Trophoblast cell (in vitro differentiated cells and primary cell): ENCODE measurements around the gene EPHA1.

ENCODE experiments used
- DNase-seq, 2 donors: peaks; one replicate each; pipeline ENCODE4 v3.0.0-alpha.2; 2016
- H2AFZ ChIP-seq: 2 replicates; pipeline ENCODE4 v1.6.1; 2013; ENCODE audit warnings: low read length, moderate library complexity, mild to moderate bottlenecking; ENCODE audit not compliant: insufficient read depth, poor library complexity
- H2AK5ac ChIP-seq: 2 replicates; pipeline ENCODE4 v1.6.1; 2013; ENCODE audit warnings: mild to moderate bottlenecking, low read length
- H2BK120ac ChIP-seq: 2 replicates; pipeline ENCODE4 v1.6.1; 2013; ENCODE audit warnings: low read length, mild to moderate bottlenecking, moderate library complexity; ENCODE audit not compliant: insufficient read depth, poor library complexity
- H2BK12ac ChIP-seq: 2 replicates; pipeline ENCODE4 v1.6.1; 2013; ENCODE audit warnings: mild to moderate bottlenecking, low read length, moderate library complexity
- H2BK5ac ChIP-seq: 2 replicates; pipeline ENCODE4 v1.6.1; 2013; ENCODE audit warnings: low read length, low read depth, moderate library complexity, mild to moderate bottlenecking; ENCODE audit not compliant: poor library complexity
- H3K14ac ChIP-seq: 2 replicates; pipeline ENCODE4 v1.6.1; 2013; ENCODE audit warnings: mild to moderate bottlenecking, low read length
- H3K18ac ChIP-seq: 2 replicates; pipeline ENCODE4 v1.6.1; 2013; ENCODE audit warnings: mild to moderate bottlenecking, low read length
- H3K23ac ChIP-seq: 2 replicates; pipeline ENCODE4 v1.6.1; 2013; ENCODE audit warnings: low read length
- H3K27ac ChIP-seq: 2 replicates; pipeline ENCODE4 v1.5.1; 2013; ENCODE audit warnings: low read depth, mild to moderate bottlenecking, inconsistent platforms, low read length, moderate library complexity
- H3K27me3 ChIP-seq: 2 replicates; pipeline ENCODE4 v1.6.1; 2013; ENCODE audit warnings: inconsistent platforms, mild to moderate bottlenecking, low read length, moderate library complexity; ENCODE audit not compliant: insufficient read depth
- H3K36me3 ChIP-seq, 2 experiments: 1 replicate in 1 of 2; 2 replicates in 1 of 2; pipeline ENCODE4 v1.6.1; 2013; ENCODE audit warnings: low read length in 2 of 2, mild to moderate bottlenecking in 2 of 2, moderate library complexity in 1 of 2; ENCODE audit not compliant: insufficient read depth in 2 of 2, control insufficient read depth in 1 of 2
- H3K4ac ChIP-seq: 2 replicates; pipeline ENCODE4 v1.6.1; 2013; ENCODE audit warnings: low read depth, mild to moderate bottlenecking, low read length, moderate library complexity
- H3K4me1 ChIP-seq, 2 experiments: 1 replicate in 1 of 2; 2 replicates in 1 of 2; pipeline ENCODE4 v1.6.1; 2013; ENCODE audit warnings: low read length in 2 of 2, mild to moderate bottlenecking in 2 of 2, moderate library complexity in 1 of 2; ENCODE audit not compliant: insufficient read depth in 2 of 2, control insufficient read depth in 1 of 2
- H3K4me2 ChIP-seq: 2 replicates; pipeline ENCODE4 v1.6.1; 2013; ENCODE audit warnings: inconsistent platforms, mild to moderate bottlenecking, low read length, moderate library complexity
- H3K4me3 ChIP-seq: 2 replicates; pipeline ENCODE4 v1.5.1; 2013; ENCODE audit warnings: mild to moderate bottlenecking, low read depth, low read length, inconsistent platforms
- H3K79me1 ChIP-seq: one replicate; pipeline ENCODE4 v1.6.1; 2013; ENCODE audit warnings: low read length
- H3K79me2 ChIP-seq: 2 replicates; pipeline ENCODE4 v1.6.1; 2013; ENCODE audit warnings: low read length, mild to moderate bottlenecking; ENCODE audit not compliant: control insufficient read depth, insufficient read depth, poor library complexity
- H3K9ac ChIP-seq: 2 replicates; pipeline ENCODE4 v1.6.1; 2013; ENCODE audit warnings: mild to moderate bottlenecking, low read length
- H3K9me3 ChIP-seq: 2 replicates; pipeline ENCODE4 v1.6.1; 2013; ENCODE audit warnings: low read depth, mild to moderate bottlenecking, control low read depth, inconsistent platforms, low read length; ENCODE audit not compliant: insufficient read depth
- H4K12ac ChIP-seq: 2 replicates; pipeline ENCODE4 v1.6.1; 2013; ENCODE audit warnings: low read depth, mild to moderate bottlenecking, low read length, moderate library complexity
- H4K8ac ChIP-seq: 2 replicates; pipeline ENCODE4 v1.6.1; 2013; ENCODE audit warnings: low read depth, mild to moderate bottlenecking, low read length, moderate library complexity
- H4K91ac ChIP-seq: one replicate; pipeline ENCODE4 v1.6.1; 2013; ENCODE audit warnings: low read depth, mild to moderate bottlenecking, low read length, moderate library complexity
- WGBS: extraction: QIAGEN DNeasy Blood & Tissue Kit; methylation state at CpG from one replicate; pipeline ENCODE4 v1.1.7; 2013; ENCODE audit warnings: missing lambda C conversion rate; ENCODE audit not compliant: insufficient read length, insufficient coverage; ENCODE audit errors: extremely low coverage; 5-methylcytosine and 5-hydroxymethylcytosine counted together

EPHA1 gene

GRCh38 chr7:143362131-143363015 is 46.3 kb downstream of the EPHA1 start, which contains the start of gene FAM131B:
Gene FAM131B, minus strand, starts transcription at chr7:143362713. Its CDS starts 110 bp downstream, at chr7:143362603.
- Histone ChIP-seq H3K4me2 (peak within 1 kb of the TSS; percentile 60), H3K4ac (no peak within 1 kb of the TSS), H3K14ac (no peak within 1 kb of the TSS), H3K4me3 (peak within 1 kb of the TSS; percentile 57), H3K9ac (no peak within 1 kb of the TSS), H3K36me3 (no peaks in the 10 kb centered on the region), H2AFZ (no peak within 1 kb of the TSS), H3K79me2 (no peaks in the 10 kb centered on the region), H3K27ac (no peak within 1 kb of the TSS), H3K4me1 (peaks cover 0 to 5% of the 10 kb centered on the region in 2 experiments), H3K23ac (no peak within 1 kb of the TSS), H3K27me3 (peaks cover 46% of the 10 kb centered on the region), H4K8ac (no peak within 1 kb of the TSS), H4K12ac (no peak within 1 kb of the TSS), H2AK5ac (no peak within 1 kb of the TSS), H4K91ac (no peak within 1 kb of the TSS), H3K9me3 (peaks cover 2% of the 10 kb centered on the region), H3K18ac (no peak within 1 kb of the TSS), H2BK120ac (no peak within 1 kb of the TSS), H2BK5ac (no peak within 1 kb of the TSS), H3K79me1 (no peaks in the 10 kb centered on the region), H2BK12ac (no peak within 1 kb of the TSS)
- DNase-seq = no peak
- WGBS = no CpG with 5 or more reads among the region's 112 CpGs

GRCh38 chr7:143361552-143362130 is 47.0 kb downstream of the EPHA1 start:
- WGBS = no CpG with 5 or more reads among the region's 46 CpGs

DNA sequence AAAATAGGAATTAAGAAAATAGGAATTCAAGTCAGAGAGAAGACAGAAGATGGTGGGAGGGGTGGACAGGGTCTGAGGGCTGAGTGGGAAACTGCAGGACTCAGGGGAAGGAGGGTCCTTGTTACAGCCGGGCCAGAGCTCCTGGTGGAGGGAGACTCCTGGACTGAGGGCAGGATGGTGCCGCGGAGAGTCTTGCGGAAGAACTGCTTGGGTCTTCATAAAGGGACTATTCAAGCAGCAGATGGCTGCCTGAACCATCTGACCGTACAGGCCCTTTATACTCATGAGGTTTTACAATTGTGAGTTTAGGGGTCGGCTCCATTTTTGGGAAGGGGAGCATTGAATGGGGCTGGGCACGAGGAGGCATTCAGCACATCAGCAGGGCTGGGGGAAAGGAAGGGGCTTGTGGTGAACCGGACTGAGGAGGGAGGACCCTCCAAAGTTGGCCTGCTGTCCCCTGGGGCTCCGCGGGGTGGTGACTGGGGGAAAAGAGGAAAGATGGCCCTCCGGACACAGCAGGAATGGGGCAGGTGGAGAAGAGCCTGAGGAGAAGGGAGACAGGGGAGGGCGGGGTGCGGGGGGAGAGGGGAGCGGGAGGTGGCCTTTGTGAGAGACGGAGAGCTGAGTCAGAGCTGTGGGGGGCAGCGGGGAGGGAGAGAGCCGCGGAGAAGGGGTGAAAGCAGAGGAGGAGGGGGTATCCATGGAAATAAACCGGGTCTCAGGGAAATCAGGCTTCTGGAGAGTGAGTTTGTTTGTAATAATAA is 47.7 kb downstream of the EPHA1 start:
- Histone ChIP-seq H3K36me3 (no peaks in the 10 kb centered on the region), H3K79me1 (no peaks in the 10 kb centered on the region), H3K27me3 (peaks cover 46% of the 10 kb centered on the region), H2BK120ac (no peak overlapping the region), H3K4me1 (peaks cover 0 to 5% of the 10 kb centered on the region in 2 experiments), H4K8ac (no peak overlapping the region), H3K9ac (no peak overlapping the region), H3K4ac (no peak overlapping the region), H3K9me3 (peaks cover 2% of the 10 kb centered on the region), H4K91ac (no peak overlapping the region), H3K18ac (no peak overlapping the region), H2BK12ac (no peak overlapping the region), H3K79me2 (no peaks in the 10 kb centered on the region), H3K4me3 (no peak overlapping the region), H3K23ac (no peak overlapping the region), H3K4me2 (no peak overlapping the region), H2AFZ (no peak overlapping the region), H2BK5ac (no peak overlapping the region), H2AK5ac (no peak overlapping the region), H3K14ac (no peak overlapping the region), H3K27ac (no peak overlapping the region), H4K12ac (no peak overlapping the region)
- DNase-seq = no peak
- no CpG with 5 or more reads among the region's 19 CpGs for WGBS

More at GRCh38 chr7:143361552-143362130, 47.0 kb downstream of the EPHA1 start:
- Histone ChIP-seq H3K79me2 (no peaks in the 10 kb centered on the region), H3K36me3 (no peaks in the 10 kb centered on the region), H3K27ac (no peak overlapping the region), H3K23ac (no peak overlapping the region), H3K27me3 (peaks cover 46% of the 10 kb centered on the region), H3K14ac (no peak overlapping the region), H4K91ac (no peak overlapping the region), H2AK5ac (no peak overlapping the region), H3K18ac (no peak overlapping the region), H3K9me3 (peaks cover 2% of the 10 kb centered on the region), H2BK12ac (no peak overlapping the region), H2BK5ac (no peak overlapping the region), H4K8ac (no peak overlapping the region), H3K4me3 (no peak overlapping the region), H3K9ac (no peak overlapping the region), H2AFZ (no peak overlapping the region), H3K79me1 (no peaks in the 10 kb centered on the region), H2BK120ac (no peak overlapping the region), H4K12ac (no peak overlapping the region), H3K4me1 (peaks cover 0 to 5% of the 10 kb centered on the region in 2 experiments), H3K4me2 (peak overlapping the region; percentile 54), H3K4ac (no peak overlapping the region)
- no peak for DNase-seq

DNA sequence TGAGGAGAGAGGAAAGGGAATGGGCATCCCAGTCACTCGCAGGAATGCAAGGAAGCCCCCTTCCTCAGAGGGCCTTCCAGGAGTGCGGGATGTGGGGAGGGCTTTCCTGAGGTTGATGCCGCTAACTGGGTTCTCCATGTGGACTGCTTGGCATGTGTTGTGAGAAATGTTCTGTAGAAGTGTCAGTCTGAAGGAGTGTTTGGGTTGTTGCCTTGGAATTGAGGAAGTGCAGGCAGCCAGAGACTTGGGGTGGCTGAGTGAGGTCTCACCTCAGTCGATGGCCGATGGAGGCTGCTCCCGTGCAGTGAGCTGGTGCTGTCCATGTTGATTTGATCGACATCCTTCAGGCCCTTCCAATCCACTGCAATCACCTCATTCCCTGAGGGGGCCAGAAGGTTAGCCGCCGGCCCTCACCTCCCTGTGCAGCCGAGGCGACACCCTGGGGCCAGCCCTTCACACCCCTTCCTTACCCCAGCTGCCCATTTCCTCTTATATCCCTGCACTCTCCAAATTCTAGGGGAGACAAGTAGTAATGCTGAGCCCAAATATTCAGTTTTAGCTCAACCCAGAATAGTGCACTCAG is 48.8 kb downstream of the EPHA1 start:
- no peak for DNase-seq
- H3K4me3 ChIP-seq = no peak overlapping the region
- H4K91ac ChIP-seq = no peak overlapping the region
- H4K12ac ChIP-seq = no peak overlapping the region
- H4K8ac ChIP-seq = no peak overlapping the region
- no peak overlapping the region for H3K9ac ChIP-seq
- H2BK120ac ChIP-seq = no peak overlapping the region
- no peak overlapping the region for H3K27ac ChIP-seq
- H3K14ac ChIP-seq = no peak overlapping the region
- no peaks in the 10 kb centered on the region for H3K79me2 ChIP-seq
- no CpG with 5 or more reads among the region's 11 CpGs for WGBS
- peaks cover 0 to 5% of the 10 kb centered on the region in 2 experiments for H3K4me1 ChIP-seq
- no peak overlapping the region for H3K18ac ChIP-seq
- H3K4ac ChIP-seq = no peak overlapping the region
- no peaks in the 10 kb centered on the region for H3K36me3 ChIP-seq
- H2AK5ac ChIP-seq = no peak overlapping the region
- no peak overlapping the region for H3K4me2 ChIP-seq
- H2BK5ac ChIP-seq = no peak overlapping the region
- H3K9me3 ChIP-seq = peaks cover 2% of the 10 kb centered on the region
- no peak overlapping the region for H2BK12ac ChIP-seq
- H3K79me1 ChIP-seq = no peaks in the 10 kb centered on the region
- H3K27me3 ChIP-seq = peaks cover 46% of the 10 kb centered on the region
- no peak overlapping the region for H2AFZ ChIP-seq
- H3K23ac ChIP-seq = no peak overlapping the region
